HG02970 (cell line): Measurements from ENCODE around the gene C11orf52.
A peak's percentile ranks its signal among the peaks of the same experiment; 100 is the strongest.
"Not testable (repeated sequence)": the region's sequence is repeated elsewhere in the genome, so short reads cannot be mapped to it uniquely, and the experiment has no call there.

Source experiments
- ATAC-seq: cut with Tn5 transposase; IDR thresholded peaks from one replicate; pipeline ENCODE4 v1.9.1; 2021; ENCODE audit warnings: mild to moderate bottlenecking, moderate library complexity, moderate number of reproducible peaks; ENCODE audit not compliant: unreplicated experiment, low FRiP score

The C11orf52 gene

GRCh38 chr11:111918390-111919256 lies at the start of gene C11orf52:
Gene C11orf52 (plus strand): TSS chr11:111918913. CDS start chr11:111918973, 60 bp downstream.
- ATAC-seq = no peak

GRCh38 chr11:111870113-111870512 lies 48.6 kb upstream of the C11orf52 start:
- no peak for ATAC-seq

GRCh38 chr11:111870522-111870885 lies 48.2 kb upstream of the C11orf52 start:
- no peak for ATAC-seq

- peak; percentile 70 for ATAC-seq
Measured at GRCh38 chr11:111870886-111871692, 47.6 kb upstream of the C11orf52 start, which contains the start of gene ALG9. Gene ALG9 (minus strand): TSS chr11:111871581. CDS start chr11:111871482, 99 bp downstream.

- no peak for ATAC-seq
Measured at GRCh38 chr11:111871693-111872161, 47.0 kb upstream of the C11orf52 start.

- ATAC-seq = peak; percentile 13
Measured at GRCh38 chr11:111878385-111878848, 40.3 kb upstream of the C11orf52 start.

GRCh38 chr11:111878849-111879636 lies 39.7 kb upstream of the C11orf52 start, which contains the start of the genes CFAP68 and FDXACB1:
Gene CFAP68 (plus strand): TSS chr11:111879541. CDS start chr11:111879561, 20 bp downstream.
Gene FDXACB1 (minus strand): TSS chr11:111879165. CDS start chr11:111879132, 33 bp downstream.
- peak; percentile 94 for ATAC-seq

- ATAC-seq = no peak
Measured at GRCh38 chr11:111879637-111879960, 39.1 kb upstream of the C11orf52 start.

- no peak for ATAC-seq
Measured at GRCh38 chr11:111882202-111882601, 36.5 kb upstream of the C11orf52 start.

GRCh38 chr11:111885053-111885452 lies 33.7 kb upstream of the C11orf52 start:
- ATAC-seq = not testable (repeated sequence)

- no peak for ATAC-seq
Measured at GRCh38 chr11:111886032-111886431, 32.7 kb upstream of the C11orf52 start.

GRCh38 chr11:111886844-111887243 lies 31.9 kb upstream of the C11orf52 start:
- no peak for ATAC-seq

- ATAC-seq = no peak
Measured at GRCh38 chr11:111905411-111905810, 13.3 kb upstream of the C11orf52 start.

- ATAC-seq = no peak
Measured at GRCh38 chr11:111906680-111907079, 12.0 kb upstream of the C11orf52 start.

GRCh38 chr11:111908639-111909305 lies 9.9 kb upstream of the C11orf52 start:
- no peak for ATAC-seq

GRCh38 chr11:111909378-111909777 lies 9.3 kb upstream of the C11orf52 start:
- ATAC-seq = no peak

GRCh38 chr11:111910676-111911562 lies 7.8 kb upstream of the C11orf52 start:
- ATAC-seq = no peak

- ATAC-seq = no peak
Measured at GRCh38 chr11:111911563-111912401, 6.9 kb upstream of the C11orf52 start, which contains the start of gene CRYAB. Gene CRYAB (minus strand): TSS chr11:111911770. CDS start chr11:111911724, 46 bp downstream.
